Hippocampal formation (tissue), 2 donors: ENCODE data around the gene SUB1.

ENCODE experiments used
- DNase-seq, 2 donors: peaks; one replicate each; lab custom pipeline; 2025; lab: John Stamatoyannopoulos, UW

The SUB1 gene

DNA sequence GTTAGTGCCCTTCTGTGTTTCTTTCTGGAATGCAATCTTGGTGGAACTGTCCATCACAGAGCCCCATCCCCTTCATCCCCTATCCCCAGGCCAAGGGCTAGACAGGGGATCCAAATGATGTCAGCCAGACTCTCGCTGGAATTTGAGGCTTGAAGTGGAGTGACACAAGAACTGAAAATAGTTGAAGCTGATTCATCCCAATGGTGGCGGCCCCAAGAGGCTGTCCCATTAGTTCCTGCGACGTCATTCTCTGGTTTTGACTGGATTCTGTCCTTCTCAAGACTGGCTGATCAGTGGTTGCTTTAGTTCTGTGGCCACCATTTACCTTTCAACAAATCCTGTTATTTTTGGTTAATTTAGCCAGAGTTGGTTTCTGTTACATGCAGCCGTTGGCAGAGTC, 59.9 kb downstream of the SUB1 start:
- DNase-seq: no peak

DNA sequence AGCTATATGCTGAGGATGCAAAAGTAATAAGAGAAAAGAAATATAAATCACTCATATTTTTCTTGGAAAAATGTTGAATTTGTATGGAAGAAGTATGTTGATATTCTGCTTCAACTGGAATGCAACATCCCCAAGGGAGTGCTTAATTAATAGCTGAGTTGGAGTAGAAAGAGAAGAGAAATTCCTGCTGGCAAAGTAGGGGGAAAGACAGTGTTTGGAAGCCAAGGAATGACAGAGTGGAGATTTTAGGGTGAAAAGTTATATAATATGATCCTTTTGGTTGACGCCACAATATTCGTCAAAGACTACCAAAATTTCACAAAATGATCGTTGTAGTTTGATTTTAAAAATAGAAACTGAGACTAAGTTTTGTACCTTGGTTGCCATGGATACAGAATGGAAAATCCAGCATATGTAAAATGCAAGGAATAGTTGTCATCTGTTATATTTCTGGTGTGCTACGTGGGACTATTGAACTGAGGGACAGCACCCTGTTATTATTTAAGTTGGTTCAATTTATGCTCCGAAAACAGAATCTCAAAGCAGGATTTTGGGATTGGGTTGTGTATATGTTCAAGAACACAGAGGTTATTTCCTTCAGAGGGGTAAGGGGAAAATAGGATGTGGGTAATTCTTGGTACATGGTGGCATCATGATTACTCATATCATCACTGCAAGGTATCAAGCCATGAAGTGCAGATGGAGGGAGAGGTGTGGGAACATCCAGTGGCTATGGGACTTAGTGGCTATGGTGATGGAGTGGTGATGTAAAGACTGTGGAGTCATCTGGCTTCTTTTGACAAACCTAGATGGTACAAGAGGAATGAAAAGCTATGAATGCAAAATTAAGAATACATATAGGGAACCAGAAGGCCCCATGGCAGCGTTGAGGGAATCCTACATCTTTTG, 61.0 kb downstream of the SUB1 start:
- no peak for DNase-seq

DNA sequence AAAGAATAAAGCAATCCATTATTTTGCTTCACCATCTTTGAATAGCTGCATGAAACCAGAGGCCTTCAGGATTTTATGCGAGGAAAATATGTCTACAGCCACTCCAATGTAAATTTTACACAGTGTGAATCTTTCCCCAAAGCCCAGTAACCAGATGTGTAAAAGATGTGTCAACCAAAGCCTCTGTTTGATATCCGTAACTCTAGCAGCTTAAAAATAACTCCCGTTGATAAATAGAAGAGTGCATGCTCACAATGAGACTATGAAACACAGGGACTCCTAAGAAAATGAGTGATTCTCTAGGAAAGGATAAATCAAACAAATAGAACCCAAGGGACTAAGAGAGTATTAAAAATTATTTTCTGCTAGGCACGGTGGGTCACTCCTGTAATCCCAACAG, 65.7 kb downstream of the SUB1 start:
- no peak for DNase-seq

DNA sequence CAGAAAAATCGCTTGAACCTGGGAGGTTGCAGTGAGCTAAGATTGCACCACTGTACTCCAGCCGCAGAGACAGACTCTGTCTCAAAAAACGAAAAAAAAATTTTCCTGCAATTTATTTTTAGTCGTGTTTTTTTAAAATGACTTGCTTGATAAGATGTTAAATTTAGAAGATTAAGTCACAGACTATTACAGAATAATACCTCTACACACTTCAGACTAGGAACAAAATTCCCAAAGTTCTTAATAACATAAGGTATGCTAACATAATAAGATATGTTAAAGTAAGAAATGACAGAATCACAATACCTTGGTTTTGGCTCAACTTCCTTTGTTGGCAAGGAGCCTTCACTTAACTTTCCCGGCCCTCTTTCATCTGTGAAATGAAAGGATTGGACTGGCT, 66.3 kb downstream of the SUB1 start:
- DNase-seq: no peak
